Suprapubic skin (tissue), 4 donors: Measurements from ENCODE around the gene COPS3. TPM values are rescaled to one million over a fixed set of nuclear protein-coding genes. Genes with fewer than 3 reads are reported as not detected.

Experiments used
- DNase-seq, 2 donors: peaks; one replicate each; pipeline ENCODE4 v3.0.0-alpha.2; 2019; ENCODE audit warnings: low spot score in 2 of 2
- H3K27ac ChIP-seq: fragments of 200-600 bp; sonication (generic); one replicate; pipeline ENCODE4 v1.5.1; 2019
- H3K27me3 ChIP-seq: fragments of 200-600 bp; sonication (generic); one replicate; pipeline ENCODE4 v1.5.1; 2019
- H3K36me3 ChIP-seq: fragments of 200-600 bp; sonication (generic); one replicate; pipeline ENCODE4 v1.5.1; 2019
- H3K4me1 ChIP-seq: fragments of 200-600 bp; sonication (generic); one replicate; pipeline ENCODE4 v1.5.1; 2019
- H3K4me3 ChIP-seq: fragments of 200-600 bp; sonication (generic); one replicate; pipeline ENCODE4 v1.5.1; 2019; ENCODE audit warnings: mild to moderate bottlenecking
- H3K9me3 ChIP-seq: fragments of 200-600 bp; sonication (generic); one replicate; pipeline ENCODE4 v1.5.1; 2019
- CTCF ChIP-seq, 2 donors: fragments of 200-600 bp in 1 of 2; fragments of 450-650 bp in 1 of 2; sonication (generic) in 1 of 2; IDR thresholded peaks; one replicate each; pipeline ENCODE4 v1.5.1; 2016 to 2019; ENCODE audit warnings: antibody characterized with exemption in 2 of 2, mild to moderate bottlenecking in 1 of 2, moderate library complexity in 1 of 2
- EP300 ChIP-seq: sonication (generic); formaldehyde crosslinking; IDR thresholded peaks from one replicate; pipeline ENCODE4 v1.6.1; 2017; ENCODE audit warnings: antibody characterized with exemption
- POLR2A ChIP-seq, 2 donors: fragments of 450-650 bp; IDR thresholded peaks; one replicate each; pipeline ENCODE4 v1.6.1; 2017; ENCODE audit warnings: antibody characterized with exemption in 2 of 2, mild to moderate bottlenecking in 2 of 2, moderate library complexity in 2 of 2
- POLR2AphosphoS5 ChIP-seq, 3 donors: sonication (generic); formaldehyde crosslinking; IDR thresholded peaks; one replicate each; pipeline ENCODE4 v1.6.1; 2017; ENCODE audit warnings: antibody characterized with exemption in 3 of 3
- WGBS: methylation state at CpG from one replicate; pipeline ENCODE4 v1.1.5; 2018; 5-methylcytosine and 5-hydroxymethylcytosine counted together
- total RNA-seq, 4 donors: library from RNA; depleted of rRNA; stranded (reverse); fragments of >200 nt; gene quantifications; one replicate each; pipeline ENCODE4 v1.1.0, GENCODE V29; 2016

The COPS3 gene
- total RNA-seq, 4 donors from 2014 or later, result 55.0 to 77.3 (median 59.4) TPM

- Histone ChIP-seq H3K27me3 (no peaks in the 10 kb centered on the region), H3K4me3 (peak within 1 kb of the TSS; percentile 70), H3K36me3 (peaks cover 7% of the 10 kb centered on the region), H3K4me1 (peaks cover 43% of the 10 kb centered on the region), H3K9me3 (no peaks in the 10 kb centered on the region), H3K27ac (peak within 1 kb of the TSS; percentile 95)
- no peak for TF ChIP-seq POLR2A (IDR thresholded peaks at IDR 0.05)
- no peak for TF ChIP-seq CTCF (IDR thresholded peaks at IDR 0.05)
- TF ChIP-seq POLR2AphosphoS5 (IDR thresholded peaks at IDR 0.05), result peak; percentile 16 to 97 (median 60)
- peak; percentile 40 for TF ChIP-seq EP300
- DNase-seq, result peak; percentile 91 to 94
- 14% methylated on average over 20 of the region's 78 CpGs for WGBS
These were observed 74.7 kb downstream of the COPS3 start, which contains the start of gene PLD6 for GRCh38 chr17:17206124-17206912. TSS of gene PLD6 (minus strand) at chr17:17206333. CDS start at chr17:17206286, 47 bp downstream.

- peak overlapping the region; percentile 95 for H3K27ac ChIP-seq
- H3K9me3 ChIP-seq, result no peaks in the 10 kb centered on the region
- peaks cover 43% of the 10 kb centered on the region for H3K4me1 ChIP-seq
- H3K27me3 ChIP-seq, result no peaks in the 10 kb centered on the region
- DNase-seq, result peak in 1 of 2 donors; percentile 81
- TF ChIP-seq POLR2A (IDR thresholded peaks at IDR 0.05) (no peak), EP300 (no peak), POLR2AphosphoS5 (IDR thresholded peaks at IDR 0.05) (no peak), CTCF (IDR thresholded peaks at IDR 0.05) (no peak)
- 13% methylated on average over 2 of the region's 70 CpGs for WGBS
- H3K36me3 ChIP-seq, result peaks cover under 1% of the 10 kb centered on the region
- peak overlapping the region; percentile 70 for H3K4me3 ChIP-seq
These were observed 75.5 kb downstream of the COPS3 start for GRCh38 chr17:17205368-17206123.

- H3K4me1 ChIP-seq, result peaks cover 48% of the 10 kb centered on the region
- 47% methylated on average over 8 of the region's 14 CpGs for WGBS
These were observed 76.3 kb downstream of the COPS3 start for GRCh38 chr17:17204635-17205231.

GRCh38 chr17:17204041-17204591, 76.9 kb downstream of the COPS3 start:
- no peak overlapping the region for H3K27ac ChIP-seq
- H3K36me3 ChIP-seq, result no peaks in the 10 kb centered on the region
- no peaks in the 10 kb centered on the region for H3K9me3 ChIP-seq
- TF ChIP-seq POLR2A (IDR thresholded peaks at IDR 0.05) (no peak), POLR2AphosphoS5 (IDR thresholded peaks at IDR 0.05) (no peak), CTCF (IDR thresholded peaks at IDR 0.05) (no peak), EP300 (no peak)
- H3K4me1 ChIP-seq, result peaks cover 48% of the 10 kb centered on the region
- peak overlapping the region; percentile 70 for H3K4me3 ChIP-seq
- 45% methylated on average over 11 of the region's 15 CpGs for WGBS
- H3K27me3 ChIP-seq, result no peaks in the 10 kb centered on the region
- no peak for DNase-seq

More at GRCh38 chr17:17204635-17205231, 76.3 kb downstream of the COPS3 start:
- H3K36me3 ChIP-seq, result no peaks in the 10 kb centered on the region
- H3K27ac ChIP-seq, result no peak overlapping the region
- H3K27me3 ChIP-seq, result no peaks in the 10 kb centered on the region
- TF ChIP-seq POLR2AphosphoS5 (IDR thresholded peaks at IDR 0.05) (no peak), POLR2A (IDR thresholded peaks at IDR 0.05) (no peak), CTCF (IDR thresholded peaks at IDR 0.05) (no peak), EP300 (no peak)
- no peaks in the 10 kb centered on the region for H3K9me3 ChIP-seq
- DNase-seq, result no peak
- H3K4me3 ChIP-seq, result peak overlapping the region; percentile 70
